Measurements from ENCODE around the gene NCAM1. TPM values are rescaled to one million over a fixed set of nuclear protein-coding genes. Genes with fewer than 3 reads are reported as not detected.

Gene NCAM1
- polyA plus RNA-seq, 1 experiment, result 0.27 TPM

GRCh38 chr11:113270080-113270479 lies 308.9 kb downstream of the NCAM1 start:
- H3K27me3 ChIP-seq (ENCODE audit: control insufficient read depth, insufficient read depth, low read length), result no peaks in the 10 kb centered on the region
- CTCF ChIA-PET, result interaction anchor here (0.9 to 1.6 kb wide), 2 partner anchors 13 to 20 kb away, joined by 3 read pairs; no protein-coding TSS in a partner anchor
- no peak for DNase-seq (ENCODE audit: low read depth)
- no peak overlapping the region for H3K4me3 ChIP-seq (ENCODE audit: low read depth, low read length)
- TF ChIP-seq CTCF (IDR thresholded peaks at IDR 0.05; ENCODE audit: insufficient read depth, low read depth, low read length), result no peak
- H3K36me3 ChIP-seq (ENCODE audit: control insufficient read depth, insufficient read depth, low read length), result no peaks in the 10 kb centered on the region
- POLR2A ChIA-PET, result no interaction called here

DNA sequence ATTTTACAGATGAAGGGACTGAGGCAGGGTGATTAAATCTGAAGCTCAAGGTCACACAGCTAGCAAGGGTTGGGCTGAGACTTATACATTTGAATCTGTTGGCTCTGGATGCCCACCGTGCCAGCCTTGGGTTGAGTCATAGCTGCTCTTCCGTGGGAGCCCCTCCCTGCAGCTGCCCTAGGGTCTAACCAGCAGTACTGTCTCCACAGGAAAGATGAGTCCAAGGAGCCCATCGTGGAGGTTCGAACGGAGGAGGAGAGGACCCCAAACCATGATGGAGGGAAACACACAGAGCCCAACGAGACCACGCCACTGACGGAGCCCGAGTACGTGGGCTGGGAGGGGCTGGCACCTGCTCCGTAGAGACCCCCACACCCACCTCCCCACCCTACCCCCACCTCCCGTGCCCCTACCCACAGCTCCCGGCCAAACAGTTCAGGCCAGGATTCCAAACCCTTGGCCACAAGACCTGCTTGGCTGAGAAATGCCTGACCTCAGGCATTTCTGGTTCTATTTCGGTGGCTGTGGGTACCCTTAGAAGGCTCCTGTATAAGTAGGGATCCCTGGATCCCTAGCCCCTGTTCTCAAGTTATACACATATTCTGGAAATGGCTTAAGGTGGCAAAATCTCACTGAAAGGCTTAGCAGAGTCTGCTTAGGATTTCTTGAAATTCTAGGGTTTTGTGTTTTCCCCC lies 310.5 kb downstream of the NCAM1 start:
- TF ChIP-seq CTCF (IDR thresholded peaks at IDR 0.05; ENCODE audit: insufficient read depth, low read depth, low read length), result no peak
- no peak for DNase-seq (ENCODE audit: low read depth)
- ChIA-PET POLR2A (no interaction called here), CTCF (interaction anchor here (1.0 kb wide), 1 partner anchor 18 kb away, joined by 4 read pairs; no protein-coding TSS in a partner anchor)
- no peaks in the 10 kb centered on the region for H3K27me3 ChIP-seq (ENCODE audit: control insufficient read depth, insufficient read depth, low read length)
- no peak overlapping the region for H3K4me3 ChIP-seq (ENCODE audit: low read depth, low read length)
- H3K36me3 ChIP-seq (ENCODE audit: control insufficient read depth, insufficient read depth, low read length), result no peaks in the 10 kb centered on the region

- Histone ChIP-seq H3K36me3 (ENCODE audit: control insufficient read depth, insufficient read depth, low read length) (no peaks in the 10 kb centered on the region), H3K27me3 (ENCODE audit: control insufficient read depth, insufficient read depth, low read length) (no peaks in the 10 kb centered on the region), H3K4me3 (ENCODE audit: low read depth, low read length) (no peak overlapping the region)
- DNase-seq (ENCODE audit: low read depth), result no peak
- TF ChIP-seq CTCF (IDR thresholded peaks at IDR 0.05; ENCODE audit: insufficient read depth, low read depth, low read length), result no peak
- POLR2A ChIA-PET, result no interaction called here
- CTCF ChIA-PET, result interaction anchor here (1.0 kb wide), 1 partner anchor 17 kb away, joined by 4 read pairs; no protein-coding TSS in a partner anchor
Measured at GRCh38 chr11:113272281-113272680, 311.1 kb downstream of the NCAM1 start.

DNA sequence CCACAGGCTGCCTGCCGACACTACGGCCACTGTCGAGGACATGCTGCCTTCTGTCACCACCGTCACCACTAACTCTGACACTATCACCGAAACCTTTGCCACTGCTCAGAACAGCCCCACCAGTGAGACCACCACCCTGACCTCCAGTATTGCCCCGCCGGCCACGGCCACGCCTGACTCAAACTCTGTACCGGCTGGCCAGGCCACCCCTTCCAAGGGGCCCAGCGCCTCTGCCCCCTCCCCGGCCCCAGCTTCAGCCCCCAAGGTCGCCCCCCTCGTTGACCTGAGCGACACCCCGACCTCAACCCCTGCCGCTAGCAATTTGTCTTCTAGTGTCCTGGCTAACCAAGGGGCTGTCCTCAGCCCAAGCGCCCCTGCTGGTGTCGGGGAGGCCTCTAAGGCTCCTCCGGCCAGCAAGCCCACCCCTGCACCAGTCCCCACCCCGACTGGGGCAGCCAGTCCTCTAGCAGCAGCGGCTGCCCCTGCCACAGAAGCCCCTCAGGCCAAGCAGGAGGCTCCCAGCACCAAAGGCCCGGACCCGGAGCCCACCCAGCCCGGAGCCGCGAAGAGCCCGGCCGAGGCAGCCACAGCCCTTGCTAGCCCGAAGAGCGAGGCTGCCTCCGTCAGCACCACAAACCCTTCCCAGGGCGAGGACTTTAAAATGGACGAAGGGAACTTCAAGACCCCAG lies 311.9 kb downstream of the NCAM1 start:
- H3K36me3 ChIP-seq (ENCODE audit: control insufficient read depth, insufficient read depth, low read length), result no peaks in the 10 kb centered on the region
- CTCF ChIA-PET, result interaction anchor here (1.0 kb wide), 1 partner anchor 16 kb away, joined by 4 read pairs; no protein-coding TSS in a partner anchor
- H3K27me3 ChIP-seq (ENCODE audit: control insufficient read depth, insufficient read depth, low read length), result no peaks in the 10 kb centered on the region
- TF ChIP-seq CTCF (IDR thresholded peaks at IDR 0.05; ENCODE audit: insufficient read depth, low read depth, low read length), result no peak
- no peak for DNase-seq (ENCODE audit: low read depth)
- POLR2A ChIA-PET, result no interaction called here
- H3K4me3 ChIP-seq (ENCODE audit: low read depth, low read length), result no peak overlapping the region

GRCh38 chr11:113273720-113274119 lies 312.5 kb downstream of the NCAM1 start:
- ChIA-PET CTCF (no interaction called here), POLR2A (no interaction called here)
- TF ChIP-seq CTCF (IDR thresholded peaks at IDR 0.05; ENCODE audit: insufficient read depth, low read depth, low read length), result no peak
- Histone ChIP-seq H3K36me3 (ENCODE audit: control insufficient read depth, insufficient read depth, low read length) (no peaks in the 10 kb centered on the region), H3K4me3 (ENCODE audit: low read depth, low read length) (no peak overlapping the region), H3K27me3 (ENCODE audit: control insufficient read depth, insufficient read depth, low read length) (no peaks in the 10 kb centered on the region)
- no peak for DNase-seq (ENCODE audit: low read depth)
